DMS153 treated with DMSO at 0.1 percent for 48 hours (cell line): ENCODE results near the gene OPTN.
"Not testable (repeated sequence)": the region's sequence is repeated elsewhere in the genome, so short reads cannot be mapped to it uniquely, and the experiment has no call there.

Experiments
- DNase-seq: peaks from one replicate; lab custom pipeline; 2025; ENCODE audit not compliant: unreplicated experiment; lab: John Stamatoyannopoulos, UW

The OPTN gene

GRCh38 chr10:13089345-13089744 is 10.6 kb upstream of the OPTN start:
- DNase-seq: no peak

- DNase-seq: no peak
Observed at GRCh38 chr10:13090289-13090688, 9.7 kb upstream of the OPTN start.

- no peak for DNase-seq
Observed at GRCh38 chr10:13091801-13092200, 8.2 kb upstream of the OPTN start.

- no peak for DNase-seq
Observed at GRCh38 chr10:13092291-13093102, 7.5 kb upstream of the OPTN start.

- not testable (repeated sequence) for DNase-seq
Observed at GRCh38 chr10:13094082-13094481, 5.9 kb upstream of the OPTN start.

- no peak for DNase-seq
Observed at GRCh38 chr10:13095094-13095493, 4.9 kb upstream of the OPTN start.

GRCh38 chr10:13095929-13096328 is 4.0 kb upstream of the OPTN start:
- DNase-seq: no peak

- DNase-seq: peak; percentile 10
Observed at GRCh38 chr10:13099144-13099665, 758 bp upstream of the OPTN start.

- no peak for DNase-seq
Observed at GRCh38 chr10:13100349-13101294, 659 bp downstream of the OPTN start.

- DNase-seq: no peak
Observed at GRCh38 chr10:13102002-13102794, 2.2 kb downstream of the OPTN start.

- no peak for DNase-seq
Observed at GRCh38 chr10:13103554-13103953, 3.6 kb downstream of the OPTN start.

- no peak for DNase-seq
Observed at GRCh38 chr10:13104697-13105096, 4.7 kb downstream of the OPTN start.

- DNase-seq: no peak
Observed at GRCh38 chr10:13105184-13105583, 5.2 kb downstream of the OPTN start.

- no peak for DNase-seq
Observed at GRCh38 chr10:13106387-13107045, 6.6 kb downstream of the OPTN start.

GRCh38 chr10:13110908-13111307 is 10.9 kb downstream of the OPTN start:
- DNase-seq: no peak

GRCh38 chr10:13113544-13113943 is 13.6 kb downstream of the OPTN start:
- no peak for DNase-seq

- no peak for DNase-seq
Observed at GRCh38 chr10:13115832-13116803, 16.2 kb downstream of the OPTN start.

- DNase-seq: no peak
Observed at GRCh38 chr10:13117841-13118783, 18.1 kb downstream of the OPTN start.
